Measurements from ENCODE around the gene NT5M. TPM values are rescaled to one million over a fixed set of nuclear protein-coding genes. Genes with fewer than 3 reads are reported as not detected.
A peak's percentile ranks its signal among the peaks of the same experiment; 100 is the strongest.
"Not testable (repeated sequence)": the region's sequence is repeated elsewhere in the genome, so short reads cannot be mapped to it uniquely, and the experiment has no call there.

Gene NT5M
- total RNA-seq, 3 donors from 2014 or later, result 1.7 to 4.5 (median 2.2) TPM

- H3K4me3 ChIP-seq, result no peak overlapping the region
- no peak for ATAC-seq
- no peak for DNase-seq
- no peak for TF ChIP-seq CTCF (IDR thresholded peaks at IDR 0.05)
- no peaks in the 10 kb centered on the region for H3K9me3 ChIP-seq
- intact Hi-C loops (cut with DNase I, micrococcal nuclease), result no loop called here
- H3K4me1 ChIP-seq (ENCODE audit: low read depth), result no peaks in the 10 kb centered on the region
- peaks cover 6% of the 10 kb centered on the region for H3K36me3 ChIP-seq (ENCODE audit: low read depth)
Measured at GRCh38 chr17:17258998-17259397, 44.2 kb upstream of the NT5M start.

DNA sequence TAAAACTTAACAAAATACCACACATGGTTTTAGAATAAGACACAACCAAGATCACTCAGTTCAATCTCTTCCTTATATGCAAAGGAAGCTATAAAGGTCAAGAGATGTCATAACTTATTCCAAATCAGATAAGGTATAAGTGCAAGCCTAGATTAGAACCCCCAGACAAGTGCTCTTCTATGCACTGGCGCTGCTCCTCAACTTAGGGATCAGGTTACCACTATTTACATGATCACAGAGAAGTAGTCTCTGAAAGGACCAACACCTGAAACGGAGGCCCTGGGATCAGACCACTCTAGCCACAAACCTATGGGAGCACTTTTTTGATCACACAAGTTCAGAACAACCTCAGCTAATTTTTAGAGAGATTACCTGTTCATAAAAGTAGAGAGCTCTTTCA lies 38.7 kb upstream of the NT5M start:
- no peaks in the 10 kb centered on the region for H3K9me3 ChIP-seq
- ATAC-seq, result no peak
- TF ChIP-seq CTCF (IDR thresholded peaks at IDR 0.05), result no peak
- no peak overlapping the region for H3K4me3 ChIP-seq
- DNase-seq, result no peak
- H3K36me3 ChIP-seq (ENCODE audit: low read depth), result peaks cover 6% of the 10 kb centered on the region
- intact Hi-C loops (cut with DNase I, micrococcal nuclease), result no loop called here
- no peaks in the 10 kb centered on the region for H3K4me1 ChIP-seq (ENCODE audit: low read depth)

- H3K4me1 ChIP-seq (ENCODE audit: low read depth), result no peaks in the 10 kb centered on the region
- DNase-seq (peak in 2 of 3 donors; percentile 26 to 31), ATAC-seq (no peak)
- H3K9me3 ChIP-seq, result no peaks in the 10 kb centered on the region
- intact Hi-C loops (cut with DNase I, micrococcal nuclease), result no loop called here
- peak; percentile 13 for TF ChIP-seq CTCF (IDR thresholded peaks at IDR 0.05)
- no peak overlapping the region for H3K4me3 ChIP-seq
- H3K36me3 ChIP-seq (ENCODE audit: low read depth), result no peaks in the 10 kb centered on the region
Measured at GRCh38 chr17:17269926-17270773, 33.0 kb upstream of the NT5M start.

GRCh38 chr17:17275971-17276370 lies 27.2 kb upstream of the NT5M start:
- no peaks in the 10 kb centered on the region for H3K9me3 ChIP-seq
- no peak for TF ChIP-seq CTCF (IDR thresholded peaks at IDR 0.05)
- ATAC-seq, result no peak
- H3K36me3 ChIP-seq (ENCODE audit: low read depth), result peaks cover under 1% of the 10 kb centered on the region
- intact Hi-C loops (cut with DNase I, micrococcal nuclease), result no loop called here
- no peak for DNase-seq
- no peak overlapping the region for H3K4me3 ChIP-seq
- peaks cover 19% of the 10 kb centered on the region for H3K4me1 ChIP-seq (ENCODE audit: low read depth)

GRCh38 chr17:17277431-17277830 lies 25.7 kb upstream of the NT5M start:
- H3K4me1 ChIP-seq (ENCODE audit: low read depth), result peaks cover 25% of the 10 kb centered on the region
- H3K9me3 ChIP-seq; H3K36me3 ChIP-seq (ENCODE audit: low read depth); H3K4me3 ChIP-seq; ATAC-seq; intact Hi-C loops (cut with DNase I, micrococcal nuclease); DNase-seq: not testable (repeated sequence)

- intact Hi-C loops (cut with DNase I, micrococcal nuclease), result no loop called here
- Histone ChIP-seq H3K4me3 (no peak overlapping the region), H3K9me3 (no peaks in the 10 kb centered on the region), H3K4me1 (ENCODE audit: low read depth) (peaks cover 25% of the 10 kb centered on the region), H3K36me3 (ENCODE audit: low read depth) (peaks cover 4% of the 10 kb centered on the region)
- TF ChIP-seq CTCF (IDR thresholded peaks at IDR 0.05), result no peak
- no peak for DNase-seq
- ATAC-seq, result no peak
Measured at GRCh38 chr17:17279316-17279715, 23.9 kb upstream of the NT5M start.

Measured in mucosa of descending colon (tissue), 3 donors.